Activated CD8-positive, alpha-beta memory T cell treated with anti-CD3 and anti-CD28 coated beads for 1 hour (primary cell): ENCODE measurements around the gene TMEM163.
"Not testable (repeated sequence)": the region's sequence is repeated elsewhere in the genome, so short reads cannot be mapped to it uniquely, and the experiment has no call there.

Source experiments
- DNase-seq, 2 donors: peaks; one replicate each; pipeline ENCODE4 v3.0.0-alpha.2; 2020; ENCODE audit warnings: low read depth in 1 of 2; ENCODE audit errors: extremely low read depth in 1 of 2

TMEM163 gene

DNA sequence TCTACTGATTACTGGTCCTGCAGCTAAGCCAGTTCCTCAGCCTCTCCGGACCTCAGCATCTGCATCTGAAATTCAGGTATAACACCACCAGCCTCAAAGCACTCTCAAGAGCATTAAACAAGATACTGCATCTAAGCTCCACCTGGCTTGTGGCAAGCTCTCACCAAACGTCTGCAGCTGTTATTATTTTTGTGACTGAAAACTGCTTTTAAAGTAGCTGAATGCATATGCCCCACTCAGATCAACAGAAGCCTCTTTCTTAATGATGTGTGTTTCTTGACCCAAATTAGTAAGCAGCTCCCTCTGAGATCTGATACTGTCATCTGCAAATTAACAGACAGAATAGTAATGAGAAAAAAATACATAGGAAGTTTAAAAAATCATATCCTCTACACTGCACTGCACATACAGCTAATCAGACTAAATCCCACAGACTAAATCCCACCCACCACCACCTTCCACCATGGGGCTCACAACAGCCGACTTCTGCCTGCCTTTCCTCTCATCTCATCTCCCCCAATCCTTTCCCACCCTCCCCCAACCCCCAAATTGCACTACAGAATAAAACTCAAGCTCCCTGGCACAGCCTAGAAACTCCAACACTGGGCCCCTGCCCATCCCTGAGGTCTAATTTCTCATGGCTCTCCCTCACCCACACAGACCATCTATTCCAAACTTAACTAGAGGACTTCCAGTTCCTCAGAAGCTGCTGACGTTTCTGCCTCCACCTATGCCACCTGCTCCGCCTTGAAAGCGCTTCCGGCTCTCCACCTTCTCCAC, 52.9 kb downstream of the TMEM163 start:
- no peak for DNase-seq

- no peak for DNase-seq
These were observed 55.0 kb downstream of the TMEM163 start for GRCh38 chr2:134663451-134664450.

DNA sequence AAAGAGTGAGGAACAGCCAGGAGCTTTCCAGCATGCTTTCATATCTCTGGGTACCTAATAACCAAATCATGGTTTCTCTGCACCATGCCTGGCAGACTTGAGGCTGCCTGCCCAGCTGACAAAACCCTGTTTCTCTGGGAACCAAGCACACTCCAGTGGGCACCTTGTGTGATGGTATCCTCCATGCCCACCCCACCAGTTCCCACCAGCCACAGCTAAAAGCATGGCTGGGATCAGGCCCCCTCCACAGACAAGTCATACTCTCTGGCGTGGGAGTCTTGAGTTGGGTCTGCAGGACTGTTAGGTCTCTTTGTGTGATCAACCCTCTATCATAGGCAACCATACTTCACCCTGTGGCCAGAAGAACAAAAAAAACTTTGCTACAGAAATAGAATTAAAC, 56.0 kb downstream of the TMEM163 start:
- DNase-seq = no peak

- no peak for DNase-seq
These were observed 58.0 kb downstream of the TMEM163 start for GRCh38 chr2:134660626-134661402.

DNA sequence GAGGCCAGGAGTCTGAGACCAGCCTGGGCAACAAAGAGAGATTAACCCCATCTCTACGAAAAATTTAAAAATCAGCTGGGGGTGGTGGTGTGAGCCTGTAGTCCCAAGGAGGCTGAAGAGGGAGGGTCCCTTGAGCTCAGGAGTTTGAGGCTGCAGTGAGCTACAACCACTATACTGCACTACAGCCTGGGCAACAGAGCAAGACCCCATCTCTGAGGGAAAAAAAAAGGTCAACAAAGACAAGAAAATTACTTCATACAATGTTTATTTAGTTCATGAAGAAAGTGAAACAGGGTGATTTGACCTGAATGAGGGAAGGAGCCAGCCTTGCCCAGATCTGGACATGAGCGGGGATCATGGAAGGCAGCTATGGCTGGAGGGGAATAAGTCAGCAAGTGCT, 59.1 kb downstream of the TMEM163 start:
- DNase-seq = no peak

DNA sequence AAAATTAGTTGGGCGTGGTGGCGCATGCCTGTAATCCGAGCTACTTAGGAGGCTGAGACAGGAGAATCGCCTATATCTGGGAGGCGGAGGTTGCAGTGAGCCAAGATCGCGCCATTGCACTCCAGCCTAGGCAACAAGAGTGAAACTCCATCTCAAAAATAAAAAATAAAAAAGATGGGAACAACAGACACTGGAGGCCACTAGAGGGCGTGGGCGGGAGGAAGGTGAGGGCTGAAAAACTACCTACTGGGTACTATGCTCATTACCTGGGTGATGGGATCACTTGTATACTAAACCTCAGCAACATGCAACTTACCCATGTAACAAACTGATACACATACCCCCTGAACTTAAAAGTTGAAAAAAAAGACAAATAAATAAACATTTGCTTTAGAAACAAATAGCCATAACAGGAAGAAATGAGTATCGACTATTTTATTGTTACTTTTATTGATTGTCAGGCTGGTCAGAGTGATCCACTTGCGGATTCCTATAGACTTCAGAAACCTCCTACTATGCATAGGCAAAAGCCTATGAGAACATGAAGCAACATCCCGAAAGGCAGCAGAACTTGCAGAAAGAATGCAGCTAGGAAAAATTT, 61.0 kb downstream of the TMEM163 start:
- DNase-seq = no peak

GRCh38 chr2:134656391-134656790, 62.4 kb downstream of the TMEM163 start:
- not testable (repeated sequence) for DNase-seq

GRCh38 chr2:134648586-134648985, 70.2 kb downstream of the TMEM163 start:
- DNase-seq = no peak

- no peak for DNase-seq
These were observed 71.1 kb downstream of the TMEM163 start for GRCh38 chr2:134647607-134648256.

DNA sequence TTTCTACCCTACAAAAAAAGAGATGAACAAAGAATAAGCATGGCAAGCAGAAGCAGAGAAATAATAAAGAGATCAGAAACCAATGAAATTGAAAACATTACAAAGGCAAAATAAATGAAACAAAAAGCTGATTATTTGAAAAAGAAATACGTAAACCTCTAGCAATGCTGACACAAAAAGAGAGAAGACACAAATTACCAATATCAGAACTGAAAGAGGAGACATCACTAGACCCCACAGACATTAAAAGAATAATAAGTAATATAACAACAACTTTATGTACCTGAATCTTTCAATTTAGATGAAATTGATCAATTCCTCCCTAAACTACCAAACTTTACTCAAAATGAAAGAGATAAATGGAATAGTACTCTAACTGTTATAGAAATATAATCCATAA, 75.9 kb downstream of the TMEM163 start:
- DNase-seq = no peak

DNA sequence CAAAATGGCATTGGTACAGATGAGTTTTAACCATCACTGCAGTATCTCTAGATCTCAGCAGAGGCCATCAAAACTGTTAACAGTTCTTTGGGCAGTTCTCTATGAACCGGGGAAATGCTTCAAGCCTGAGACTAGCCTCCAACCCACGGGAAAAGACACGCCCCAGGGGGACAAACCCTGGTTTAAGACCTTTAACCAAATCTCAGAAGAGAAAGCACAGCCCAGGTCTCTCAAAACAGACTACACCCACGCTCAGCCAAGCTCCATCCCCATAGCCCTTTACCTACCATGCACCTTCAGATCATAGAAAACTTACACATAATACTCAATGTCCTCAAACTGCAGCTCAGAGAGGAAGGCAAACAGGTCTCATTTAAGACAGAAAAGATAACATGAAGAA, 78.3 kb downstream of the TMEM163 start:
- DNase-seq = no peak

DNA sequence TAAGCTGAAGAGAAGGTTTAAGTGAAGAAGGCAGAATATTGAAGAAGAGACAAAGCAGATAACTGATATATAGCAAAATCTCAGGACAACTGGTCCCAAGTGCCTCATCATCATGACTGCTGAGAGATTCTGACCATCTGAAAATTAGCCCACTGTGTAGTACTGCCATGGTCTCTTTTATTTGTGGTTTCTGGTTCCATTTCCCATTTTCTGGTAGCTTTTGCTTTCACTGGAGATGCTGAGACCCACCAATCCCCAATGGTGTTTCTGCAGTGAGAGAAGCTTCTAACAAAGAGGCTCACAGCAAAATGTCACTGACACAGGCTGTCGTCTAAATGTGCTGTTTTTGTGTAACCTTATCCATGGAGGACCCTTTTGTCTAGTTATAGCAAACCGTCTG, 79.5 kb downstream of the TMEM163 start:
- no peak for DNase-seq

DNA sequence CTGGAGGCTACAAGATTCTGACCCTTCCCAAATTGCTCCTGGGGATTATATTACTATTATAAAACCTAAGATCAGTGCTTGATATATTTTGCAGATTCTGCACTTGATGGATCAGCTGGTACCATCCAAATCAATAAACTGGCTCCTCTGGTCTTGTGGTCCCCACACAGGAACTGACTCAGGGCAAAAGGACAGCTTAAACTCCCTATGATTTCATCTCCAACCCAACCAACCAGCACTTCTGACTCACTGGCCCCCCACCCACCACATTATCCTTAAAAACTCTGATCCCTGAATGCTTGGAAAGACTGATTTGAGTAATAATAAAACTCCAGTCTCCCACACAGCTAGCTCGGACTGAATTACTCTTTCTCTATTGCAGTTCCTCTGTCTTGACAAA, 82.1 kb downstream of the TMEM163 start:
- DNase-seq = no peak

DNA sequence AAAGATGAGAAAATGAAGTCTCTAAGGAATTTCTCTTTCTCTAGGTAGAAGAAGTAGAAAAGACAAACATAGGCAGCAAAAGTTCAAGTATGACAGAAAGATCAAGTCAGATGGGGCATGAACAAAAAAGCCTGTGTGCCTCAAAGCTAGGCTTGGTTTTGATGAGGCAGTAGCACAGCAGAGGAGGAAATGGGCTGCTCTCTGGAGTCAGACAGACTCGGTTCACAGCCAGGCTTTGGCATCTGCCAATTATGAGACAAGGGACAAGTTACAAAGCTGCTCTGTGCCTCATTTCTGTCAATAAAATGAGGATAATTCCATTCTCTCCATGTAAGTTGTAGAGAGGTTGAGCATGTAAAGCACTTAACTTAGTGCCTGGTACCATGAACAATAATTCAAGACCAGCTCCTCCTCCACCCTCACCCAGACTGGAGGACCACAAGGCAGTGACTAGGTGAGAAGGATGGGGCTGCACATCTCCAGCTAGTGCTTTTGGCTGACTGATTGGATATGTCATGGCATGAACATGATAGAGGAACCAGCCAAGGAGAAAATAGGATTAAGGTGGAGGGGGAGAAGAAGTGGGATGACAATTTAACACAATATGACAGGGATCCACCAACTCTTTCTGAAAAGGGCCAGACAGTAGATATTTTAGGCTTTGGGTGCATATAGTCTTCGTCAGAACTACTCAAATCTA, 84.6 kb downstream of the TMEM163 start:
- DNase-seq = no peak

- DNase-seq = no peak
These were observed 88.2 kb downstream of the TMEM163 start for GRCh38 chr2:134630504-134631159.

DNA sequence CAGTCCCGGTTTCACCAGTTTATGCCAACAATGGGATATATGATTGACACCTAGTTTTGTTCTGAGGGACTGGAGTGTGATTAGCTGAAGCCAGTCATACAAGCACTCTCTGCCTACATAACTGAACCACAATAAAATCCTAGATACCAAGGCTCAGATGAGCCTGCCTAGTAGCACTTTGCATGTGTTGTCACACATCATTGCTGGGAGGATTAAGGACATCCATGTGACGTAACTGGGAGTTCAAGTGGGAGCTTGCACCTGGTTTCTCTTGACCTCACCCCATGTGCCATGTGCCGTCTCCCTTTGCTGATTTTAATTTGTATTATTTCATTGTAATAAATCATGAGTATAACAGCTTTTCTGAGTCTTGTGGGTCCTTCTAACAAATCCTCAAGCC, 90.3 kb downstream of the TMEM163 start:
- DNase-seq = no peak

DNA sequence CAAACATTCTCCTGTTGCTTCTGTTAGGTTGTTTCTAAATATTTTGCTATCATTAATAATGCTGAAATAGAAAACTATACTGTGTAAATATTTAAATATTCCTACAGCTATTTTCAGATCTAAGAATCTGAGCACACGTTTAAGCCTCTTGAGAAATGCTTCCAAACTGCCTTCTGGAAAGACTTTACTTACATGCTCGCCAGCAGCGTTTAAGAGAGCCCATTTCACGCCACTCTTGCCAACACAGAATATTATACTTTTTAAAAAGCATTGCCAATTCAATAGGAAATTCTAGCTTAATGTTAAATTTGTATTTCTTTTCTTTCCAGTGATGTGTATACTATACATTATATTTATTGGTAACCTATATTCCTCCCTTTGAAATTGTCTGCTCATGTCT, 92.0 kb downstream of the TMEM163 start:
- no peak for DNase-seq

DNA sequence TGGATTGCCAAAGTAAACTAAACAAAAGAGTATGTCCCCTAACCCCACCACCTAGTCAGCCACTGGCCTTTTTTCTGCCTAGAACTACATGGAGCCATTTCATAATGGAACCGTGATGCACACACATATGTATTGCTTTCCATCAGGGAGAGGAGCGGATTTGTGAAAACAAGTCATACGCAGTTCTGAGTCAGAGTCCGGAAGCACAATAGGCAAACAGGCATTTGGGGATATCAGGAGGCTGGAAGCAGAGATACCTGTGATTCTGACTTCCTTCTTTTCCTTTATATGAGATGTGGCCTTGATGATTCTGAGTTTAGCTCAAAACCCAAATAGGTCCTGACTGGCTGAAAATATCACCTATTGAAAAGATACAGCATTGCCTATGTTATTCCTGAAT, 93.5 kb downstream of the TMEM163 start:
- no peak for DNase-seq

GRCh38 chr2:134623796-134624195, 95.0 kb downstream of the TMEM163 start:
- no peak for DNase-seq
